Thymus (tissue), 11 donors: ENCODE measurements around the gene STARD5. TPM values are rescaled to one million over a fixed set of nuclear protein-coding genes. Genes with fewer than 3 reads are reported as not detected.
"Not testable (repeated sequence)": the region's sequence is repeated elsewhere in the genome, so short reads cannot be mapped to it uniquely, and the experiment has no call there.

Experiments
- DNase-seq, 9 donors: peaks; one replicate each; pipeline ENCODE4 v3.0.0-alpha.2; 2013; ENCODE audit warnings: low spot score in 9 of 9, low read depth in 6 of 9, missing footprints in 1 of 9
- H3K27ac ChIP-seq, 2 donors: one replicate each; pipeline ENCODE4 v1.5.1; 2013; ENCODE audit warnings: control low read depth in 1 of 2, low read depth in 1 of 2, low read length in 1 of 2, mild to moderate bottlenecking in 1 of 2, moderate library complexity in 1 of 2
- H3K27me3 ChIP-seq, 2 donors: one replicate each; pipeline ENCODE4 v1.5.1; 2013; ENCODE audit warnings: low read length in 1 of 2; ENCODE audit not compliant: control insufficient read depth in 2 of 2, insufficient read depth in 1 of 2
- H3K36me3 ChIP-seq, 2 donors: one replicate each; pipeline ENCODE4 v1.5.1; 2013; ENCODE audit warnings: low read length in 1 of 2, mild to moderate bottlenecking in 1 of 2, moderate library complexity in 1 of 2; ENCODE audit not compliant: control insufficient read depth in 2 of 2, insufficient read depth in 2 of 2
- H3K4me1 ChIP-seq, 2 donors: one replicate each; pipeline ENCODE4 v1.5.1; 2013; ENCODE audit warnings: low read length in 2 of 2; ENCODE audit not compliant: control insufficient read depth in 2 of 2, insufficient read depth in 2 of 2
- H3K4me3 ChIP-seq, 2 donors: one replicate each; pipeline ENCODE4 v1.5.1; 2013; ENCODE audit warnings: low read length in 2 of 2, control low read depth in 1 of 2, mild to moderate bottlenecking in 1 of 2
- H3K9me3 ChIP-seq, 2 donors: one replicate each; pipeline ENCODE4 v1.5.1; 2013; ENCODE audit warnings: low read length in 1 of 2, mild to moderate bottlenecking in 1 of 2; ENCODE audit not compliant: control insufficient read depth in 2 of 2, insufficient read depth in 1 of 2
- WGBS: extraction: QIAGEN DNeasy Blood & Tissue Kit; methylation state at CpG from one replicate; pipeline ENCODE4 v1.1.7; 2013; 5-methylcytosine and 5-hydroxymethylcytosine counted together
- polyA plus RNA-seq: library from polyadenylated mRNA; stranded (reverse); fragments of 200-250 nt; gene quantifications from one replicate; pipeline ENCODE4 v1.2.3, GENCODE V29; 2013
- total RNA-seq: library from RNA; stranded (reverse); fragments of 120-200 nt; gene quantifications from one replicate; pipeline ENCODE4 v1.2.4, GENCODE V29; 2013
- donor health status: healthy.

STARD5 gene
- total and polyA plus RNA-seq, 2 donors: 3.6 to 12.0 TPM

- no peak for DNase-seq
- Histone ChIP-seq H3K9me3 (no peaks in the 10 kb centered on the region), H3K27ac (no peak overlapping the region), H3K36me3 (no peaks in the 10 kb centered on the region), H3K4me3 (no peak overlapping the region), H3K27me3 (no peaks in the 10 kb centered on the region), H3K4me1 (no peaks in the 10 kb centered on the region)
- WGBS: 97% methylated on average over 12 of the region's 12 CpGs
Observed at GRCh38 chr15:81332326-81332725, 8.4 kb upstream of the STARD5 start.

- H3K9me3 ChIP-seq: no peaks in the 10 kb centered on the region
- no peak for DNase-seq
- H3K4me3 ChIP-seq: no peak overlapping the region
- 98% methylated on average over 15 of the region's 15 CpGs for WGBS
- H3K36me3 ChIP-seq: no peaks in the 10 kb centered on the region
- no peak overlapping the region for H3K27ac ChIP-seq
- H3K4me1 ChIP-seq: no peaks in the 10 kb centered on the region
- no peaks in the 10 kb centered on the region for H3K27me3 ChIP-seq
Observed at GRCh38 chr15:81331600-81331999, 7.7 kb upstream of the STARD5 start.

DNA sequence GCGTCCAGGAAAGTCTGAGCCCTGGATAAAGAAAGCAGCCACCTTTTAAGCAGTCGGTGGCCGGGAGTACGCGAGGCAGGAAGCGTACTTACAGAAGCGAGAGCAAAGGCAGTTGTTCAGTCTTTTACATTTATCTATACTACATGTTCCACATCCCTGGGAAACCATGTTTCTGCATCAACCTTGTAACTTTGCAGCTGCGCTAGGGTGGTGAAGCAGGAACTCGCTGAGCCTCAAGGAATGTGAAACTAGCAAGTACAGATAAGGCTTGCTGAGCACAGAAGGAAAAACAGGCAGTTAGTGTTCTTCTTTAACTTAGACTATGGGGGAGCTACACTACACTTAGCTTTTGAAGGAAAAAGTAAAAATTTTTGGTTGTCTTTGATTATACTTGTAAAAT is 7.2 kb upstream of the STARD5 start:
- peak in 1 of 9 donors; percentile 15 for DNase-seq
- 71% methylated on average over 9 of the region's 9 CpGs for WGBS
- H3K9me3 ChIP-seq, H3K4me1 ChIP-seq, H3K27me3 ChIP-seq, H3K27ac ChIP-seq, H3K4me3 ChIP-seq, H3K36me3 ChIP-seq: not testable (repeated sequence)

GRCh38 chr15:81330366-81331090 is 6.6 kb upstream of the STARD5 start:
- H3K9me3 ChIP-seq: no peaks in the 10 kb centered on the region
- no peak overlapping the region for H3K27ac ChIP-seq
- no peak for DNase-seq
- no peaks in the 10 kb centered on the region for H3K36me3 ChIP-seq
- no peaks in the 10 kb centered on the region for H3K4me1 ChIP-seq
- H3K27me3 ChIP-seq: no peaks in the 10 kb centered on the region
- WGBS: 94% methylated on average over 5 of the region's 5 CpGs
- H3K4me3 ChIP-seq: no peak overlapping the region

DNA sequence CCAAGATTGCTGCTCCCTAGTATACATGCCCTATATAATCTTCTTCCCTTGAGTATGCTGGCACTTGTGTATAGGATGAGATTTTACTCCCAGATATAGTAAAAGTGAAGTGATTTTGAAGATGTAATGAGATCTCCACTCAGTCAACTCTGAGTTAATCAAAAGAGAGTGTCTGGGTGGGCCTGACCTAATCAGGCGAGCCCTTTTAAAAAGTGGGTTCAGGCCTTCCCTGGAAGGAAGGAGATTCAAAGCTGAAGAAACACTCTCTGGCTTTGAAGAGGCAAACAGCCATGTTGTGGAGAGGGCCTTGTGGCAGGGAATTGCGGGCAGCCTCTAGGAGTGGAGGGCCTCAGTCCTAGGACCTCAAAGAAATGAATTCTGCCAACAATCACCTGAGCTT is 5.5 kb upstream of the STARD5 start:
- Histone ChIP-seq H3K36me3 (no peaks in the 10 kb centered on the region), H3K27me3 (peaks cover 0 to 4% of the 10 kb centered on the region in 2 donors), H3K27ac (no peak overlapping the region), H3K4me1 (peaks cover 4% of the 10 kb centered on the region in 2 donors), H3K4me3 (no peak overlapping the region), H3K9me3 (no peaks in the 10 kb centered on the region)
- WGBS: 97% methylated on average over 2 of the region's 2 CpGs
- no peak for DNase-seq

DNA sequence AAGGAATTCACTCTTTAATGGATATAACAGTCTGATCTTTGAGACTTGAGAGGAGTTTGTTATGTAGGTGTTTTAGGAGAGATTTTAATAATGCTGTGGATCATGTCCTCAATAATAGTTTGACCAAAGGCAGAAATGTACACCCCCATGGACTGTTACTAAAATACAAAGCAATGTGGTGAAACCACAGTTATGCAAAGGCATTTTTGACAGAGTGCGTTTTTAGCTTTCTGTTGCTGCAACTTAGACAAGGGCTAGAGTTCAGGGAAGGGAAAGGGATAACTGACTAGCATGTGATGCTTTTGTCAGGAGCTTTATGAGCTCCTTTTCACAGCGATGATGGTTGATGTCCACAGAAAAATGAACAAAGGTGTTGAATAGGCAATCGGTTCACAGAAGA is 3.6 kb upstream of the STARD5 start:
- no peak for DNase-seq
- Histone ChIP-seq H3K27ac (no peak overlapping the region), H3K27me3 (peaks cover 0 to 5% of the 10 kb centered on the region in 2 donors), H3K9me3 (no peaks in the 10 kb centered on the region), H3K4me1 (peaks cover 9 to 11% of the 10 kb centered on the region in 2 donors), H3K36me3 (no peaks in the 10 kb centered on the region), H3K4me3 (no peak overlapping the region)
- WGBS: 96% methylated on average over 3 of the region's 3 CpGs

GRCh38 chr15:81326466-81327212 is 2.7 kb upstream of the STARD5 start:
- Histone ChIP-seq H3K9me3 (no peaks in the 10 kb centered on the region), H3K27ac (no peak overlapping the region), H3K4me1 (peaks cover 9 to 14% of the 10 kb centered on the region in 2 donors), H3K4me3 (no peak overlapping the region), H3K27me3 (peaks cover 0 to 5% of the 10 kb centered on the region in 2 donors), H3K36me3 (no peaks in the 10 kb centered on the region)
- 97% methylated on average over 7 of the region's 7 CpGs for WGBS
- DNase-seq: no peak

GRCh38 chr15:81323559-81323943 is 390 bp downstream of the STARD5 start:
- H3K27me3 ChIP-seq: peaks cover 0 to 5% of the 10 kb centered on the region in 2 donors
- peaks cover 9 to 13% of the 10 kb centered on the region in 2 donors for H3K36me3 ChIP-seq
- no peak overlapping the region for H3K27ac ChIP-seq
- WGBS: 23% methylated on average over 4 of the region's 4 CpGs
- peaks cover 9 to 14% of the 10 kb centered on the region in 2 donors for H3K4me1 ChIP-seq
- no peaks in the 10 kb centered on the region for H3K9me3 ChIP-seq
- H3K4me3 ChIP-seq: peak overlapping the region; percentile 37 to 79
- DNase-seq: no peak

- WGBS: 89% methylated on average over 6 of the region's 6 CpGs
- H3K27ac ChIP-seq: peak overlapping the region in 1 of 2 donors; percentile 15
- DNase-seq: no peak
- H3K4me1 ChIP-seq: peaks cover 9 to 17% of the 10 kb centered on the region in 2 donors
- peaks cover 0 to 5% of the 10 kb centered on the region in 2 donors for H3K27me3 ChIP-seq
- H3K4me3 ChIP-seq: no peak overlapping the region
- no peaks in the 10 kb centered on the region for H3K9me3 ChIP-seq
- H3K36me3 ChIP-seq: peaks cover 14 to 20% of the 10 kb centered on the region in 2 donors
Observed at GRCh38 chr15:81322676-81323253, 1.2 kb downstream of the STARD5 start.
